ENCODE measurements around the gene RHBDF2.

Gene RHBDF2

DNA sequence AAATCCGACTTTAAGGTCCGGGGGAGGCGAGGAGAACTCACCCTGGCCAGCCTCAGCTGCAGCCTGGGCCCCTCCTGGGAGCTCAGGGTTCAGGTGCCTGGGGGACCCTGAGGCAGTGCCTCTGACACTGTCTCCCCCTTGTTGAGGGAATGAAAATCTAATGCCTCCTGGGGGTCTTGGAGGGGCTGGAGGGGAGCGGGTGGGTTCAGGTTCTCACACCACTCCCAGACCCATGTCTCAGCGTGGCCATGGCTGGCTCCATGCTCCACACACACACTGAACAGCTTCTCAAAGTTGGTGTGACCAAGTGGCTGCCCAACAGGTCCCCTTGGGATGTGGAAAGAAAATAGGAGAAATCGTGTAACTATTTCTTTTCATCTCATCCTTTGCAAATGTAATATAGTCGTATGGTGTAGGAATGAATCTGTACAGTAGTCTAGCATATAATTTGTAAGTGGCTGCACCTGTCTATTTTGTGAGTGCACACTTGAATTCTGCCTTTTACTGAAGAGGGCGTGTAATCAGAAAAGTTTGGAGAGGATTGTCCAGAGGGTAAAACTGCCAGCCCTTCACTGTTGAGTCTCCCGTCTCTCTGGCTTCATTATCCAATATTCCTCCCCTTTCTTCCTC, 37.8 kb upstream of the RHBDF2 start:
- TF ChIP-seq SIN3A (IDR thresholded peaks at IDR 0.05; ENCODE audit: borderline replicate concordance, insufficient read depth, low read length): no peak
- no peak for TF ChIP-seq FOXP2 (optimal IDR thresholded peaks at IDR 0.05; ENCODE audit: borderline replicate concordance, extremely low read depth, extremely low read length, insufficient read depth)
- TF ChIP-seq, protein P1, sequence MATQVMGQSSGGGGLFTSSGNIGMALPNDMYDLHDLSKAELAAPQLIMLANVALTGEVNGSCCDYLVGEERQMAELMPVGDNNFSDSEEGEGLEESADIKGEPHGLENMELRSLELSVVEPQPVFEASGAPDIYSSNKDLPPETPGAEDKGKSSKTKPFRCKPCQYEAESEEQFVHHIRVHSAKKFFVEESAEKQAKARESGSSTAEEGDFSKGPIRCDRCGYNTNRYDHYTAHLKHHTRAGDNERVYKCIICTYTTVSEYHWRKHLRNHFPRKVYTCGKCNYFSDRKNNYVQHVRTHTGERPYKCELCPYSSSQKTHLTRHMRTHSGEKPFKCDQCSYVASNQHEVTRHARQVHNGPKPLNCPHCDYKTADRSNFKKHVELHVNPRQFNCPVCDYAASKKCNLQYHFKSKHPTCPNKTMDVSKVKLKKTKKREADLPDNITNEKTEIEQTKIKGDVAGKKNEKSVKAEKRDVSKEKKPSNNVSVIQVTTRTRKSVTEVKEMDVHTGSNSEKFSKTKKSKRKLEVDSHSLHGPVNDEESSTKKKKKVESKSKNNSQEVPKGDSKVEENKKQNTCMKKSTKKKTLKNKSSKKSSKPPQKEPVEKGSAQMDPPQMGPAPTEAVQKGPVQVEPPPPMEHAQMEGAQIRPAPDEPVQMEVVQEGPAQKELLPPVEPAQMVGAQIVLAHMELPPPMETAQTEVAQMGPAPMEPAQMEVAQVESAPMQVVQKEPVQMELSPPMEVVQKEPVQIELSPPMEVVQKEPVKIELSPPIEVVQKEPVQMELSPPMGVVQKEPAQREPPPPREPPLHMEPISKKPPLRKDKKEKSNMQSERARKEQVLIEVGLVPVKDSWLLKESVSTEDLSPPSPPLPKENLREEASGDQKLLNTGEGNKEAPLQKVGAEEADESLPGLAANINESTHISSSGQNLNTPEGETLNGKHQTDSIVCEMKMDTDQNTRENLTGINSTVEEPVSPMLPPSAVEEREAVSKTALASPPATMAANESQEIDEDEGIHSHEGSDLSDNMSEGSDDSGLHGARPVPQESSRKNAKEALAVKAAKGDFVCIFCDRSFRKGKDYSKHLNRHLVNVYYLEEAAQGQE (IDR thresholded peaks at IDR 0.05; ENCODE audit: insufficient read depth in 1 of 2, low read depth in 2 of 2, low read length in 2 of 2): no peak
- no peak for TF ChIP-seq POLR2AphosphoS5 (IDR thresholded peaks at IDR 0.05; ENCODE audit: low read depth, low read length)
- TF ChIP-seq TAF1 (IDR thresholded peaks at IDR 0.05; ENCODE audit: borderline replicate concordance, insufficient read depth, low read length): no peak

GRCh38 chr17:76538281-76538931, 37.2 kb upstream of the RHBDF2 start:
- TF ChIP-seq POLR2AphosphoS5 (IDR thresholded peaks at IDR 0.05; ENCODE audit: low read depth, low read length) (no peak), FOXP2 (optimal IDR thresholded peaks at IDR 0.05; ENCODE audit: borderline replicate concordance, extremely low read depth, extremely low read length, insufficient read depth) (no peak), SIN3A (IDR thresholded peaks at IDR 0.05; ENCODE audit: borderline replicate concordance, insufficient read depth, low read length) (no peak), TAF1 (IDR thresholded peaks at IDR 0.05; ENCODE audit: borderline replicate concordance, insufficient read depth, low read length) (no peak)
- TF ChIP-seq, protein P1 (IDR thresholded peaks at IDR 0.05; ENCODE audit: insufficient read depth in 1 of 2, low read depth in 2 of 2, low read length in 2 of 2): no peak

GRCh38 chr17:76537578-76538280, 36.5 kb upstream of the RHBDF2 start, which contains the start of gene CYGB:
Gene CYGB, minus strand, starts transcription at chr17:76537709. Its CDS starts 167 bp downstream, at chr17:76537542.
- no peak for TF ChIP-seq POLR2AphosphoS5 (IDR thresholded peaks at IDR 0.05; ENCODE audit: low read depth, low read length)

- TF ChIP-seq POLR2AphosphoS5 (IDR thresholded peaks at IDR 0.05; ENCODE audit: low read depth, low read length): no peak
- TF ChIP-seq SIN3A (IDR thresholded peaks at IDR 0.05; ENCODE audit: borderline replicate concordance, insufficient read depth, low read length): no peak
Measured at GRCh38 chr17:76537288-76537577, 36.0 kb upstream of the RHBDF2 start.

- TF ChIP-seq, protein P1 (IDR thresholded peaks at IDR 0.05; ENCODE audit: insufficient read depth in 1 of 2, low read depth in 2 of 2, low read length in 2 of 2): no peak
- TF ChIP-seq POLR2AphosphoS5 (IDR thresholded peaks at IDR 0.05; ENCODE audit: low read depth, low read length) (no peak), TAF1 (IDR thresholded peaks at IDR 0.05; ENCODE audit: borderline replicate concordance, insufficient read depth, low read length) (no peak), FOXP2 (optimal IDR thresholded peaks at IDR 0.05; ENCODE audit: borderline replicate concordance, extremely low read depth, extremely low read length, insufficient read depth) (no peak), SIN3A (IDR thresholded peaks at IDR 0.05; ENCODE audit: borderline replicate concordance, insufficient read depth, low read length) (no peak)
Measured at GRCh38 chr17:76536511-76537287, 35.5 kb upstream of the RHBDF2 start.
